Endothelial cell of umbilical vein (primary cell): ENCODE measurements around the gene CTTNBP2. TPM values are rescaled to one million over a fixed set of nuclear protein-coding genes. Genes with fewer than 3 reads are reported as not detected.

ENCODE experiments used
- BruUV-seq: library from RNA; stranded (reverse); fragments of 400-500 nt; replicated peaks from 2 replicates; lab custom pipeline; 2021; lab: Mats Ljungman, UMichigan
- CTCF ChIA-PET: fragments of 300-600, 350-600 bp; sonication (Branson Sonifier 250); formaldehyde crosslinking; loops from one replicate; lab custom pipeline; 2021; ENCODE audit warnings: antibody characterized with exemption, inconsistent platforms; lab: Charles Lee
- POLR2A ChIA-PET: fragments of 300-600, 350-600 bp; sonication (Branson Sonifier 250); formaldehyde crosslinking; loops from one replicate; lab custom pipeline; 2021; ENCODE audit warnings: antibody characterized with exemption, inconsistent platforms; lab: Charles Lee
- DNase-seq: peaks from one replicate; pipeline ENCODE4 v3.0.0-alpha.2; 2011; ENCODE audit warnings: low read depth, low spot score
- FAIRE-seq: peaks from 2 replicates; lab custom pipeline; 2011; peaks lifted over from hg19 to GRCh38; lab: Jason Lieb, UNC
- H2AFZ ChIP-seq: 2 replicates; pipeline ENCODE4 v1.6.0; 2012; ENCODE audit warnings: low read depth, low read length, control low read depth, inconsistent platforms
- H3K27ac ChIP-seq: 2 replicates; pipeline ENCODE4 v1.5.1; 2011; ENCODE audit warnings: low read depth, mild to moderate bottlenecking, control low read depth, low read length, moderate library complexity; ENCODE audit not compliant: insufficient read depth
- H3K27me3 ChIP-seq, 2 experiments: 2 replicates each; pipeline versions ENCODE4 v1.6.0 to v1.6.1; 2011; ENCODE audit warnings: low read length in 2 of 2, mixed read lengths in 1 of 2; ENCODE audit not compliant: control insufficient read depth in 2 of 2, insufficient read depth in 2 of 2
- H3K36me3 ChIP-seq, 2 experiments: 2 replicates in 1 of 2; 3 replicates in 1 of 2; pipeline ENCODE4 v1.5.1; 2011; ENCODE audit warnings: low read length in 2 of 2, mild to moderate bottlenecking in 1 of 2, moderate library complexity in 1 of 2; ENCODE audit not compliant: control insufficient read depth in 2 of 2, insufficient read depth in 2 of 2; ENCODE audit errors: extremely low read depth in 1 of 2
- H3K4me1 ChIP-seq: 3 replicates; pipeline ENCODE4 v1.5.1; 2011; ENCODE audit warnings: mild to moderate bottlenecking, low read length; ENCODE audit not compliant: control insufficient read depth, insufficient read depth; ENCODE audit errors: extremely low read depth
- H3K4me2 ChIP-seq: 2 replicates; pipeline ENCODE4 v1.6.1; 2011; ENCODE audit warnings: low read length, control low read depth, mixed read lengths; ENCODE audit not compliant: insufficient read depth
- H3K4me3 ChIP-seq, 3 experiments: fragments of 200-600 bp in 1 of 3; sonication (generic), shearing (Covaris generic) in 1 of 3; replicated peaks in 1 of 3; 2 replicates each; pipeline ENCODE4 v1.5.1; 2011 to 2016; ENCODE audit warnings: control low read depth in 3 of 3, low read length in 3 of 3, mild to moderate bottlenecking in 2 of 3, inconsistent platforms in 1 of 3, low read depth in 1 of 3, moderate library complexity in 1 of 3; ENCODE audit not compliant: insufficient read depth in 1 of 3
- H3K79me2 ChIP-seq: 2 replicates; pipeline ENCODE4 v1.6.0; 2012; ENCODE audit warnings: low read length, inconsistent platforms; ENCODE audit not compliant: control insufficient read depth, insufficient read depth
- H3K9ac ChIP-seq: replicated peaks from 2 replicates; pipeline ENCODE3; 2011; ENCODE audit warnings: low read length, control low read depth; ENCODE audit not compliant: insufficient read depth; ENCODE audit errors: extremely low read depth
- H3K9me1 ChIP-seq: replicated peaks from 3 replicates; pipeline ENCODE4 v1.6.0; 2011; ENCODE audit warnings: mild to moderate bottlenecking, low read length; ENCODE audit not compliant: control insufficient read depth, insufficient read depth; ENCODE audit errors: extremely low read depth
- H3K9me3 ChIP-seq: replicated peaks from 2 replicates; pipeline ENCODE4 v1.5.1; 2012; ENCODE audit warnings: low read length, inconsistent platforms; ENCODE audit not compliant: control insufficient read depth, insufficient read depth
- H4K20me1 ChIP-seq: replicated peaks from 2 replicates; pipeline ENCODE3; 2011; ENCODE audit warnings: mild to moderate bottlenecking, low read length; ENCODE audit not compliant: control insufficient read depth, insufficient read depth; ENCODE audit errors: extremely low read depth
- CTCF ChIP-seq, 2 donors: IDR thresholded peaks; 1 replicate in 1 of 2; 2 replicates in 1 of 2; pipeline ENCODE4 v1.5.1; 2011; ENCODE audit warnings: low read length in 2 of 2, mild to moderate bottlenecking in 2 of 2, moderate library complexity in 2 of 2, control low read depth in 1 of 2, inconsistent platforms in 1 of 2, low read depth in 1 of 2; ENCODE audit not compliant: insufficient read depth in 1 of 2; ENCODE audit errors: extremely low read depth in 1 of 2
- EZH2 ChIP-seq: IDR thresholded peaks from 2 replicates; pipeline ENCODE4 v1.6.1; 2012; ENCODE audit warnings: borderline replicate concordance, low read depth, mild to moderate bottlenecking, moderate library complexity, low read length, inconsistent platforms; ENCODE audit not compliant: severe bottlenecking
- FOS ChIP-seq: IDR thresholded peaks from 2 replicates; pipeline ENCODE4 v1.6.1; 2011; ENCODE audit warnings: mild to moderate bottlenecking, low read length, moderate library complexity, borderline replicate concordance; ENCODE audit not compliant: insufficient read depth
- GATA2 ChIP-seq: IDR thresholded peaks from 2 replicates; pipeline ENCODE4 v1.7.0; 2011; ENCODE audit warnings: low read depth, mild to moderate bottlenecking, moderate library complexity, mixed read lengths, low read length; ENCODE audit not compliant: insufficient read length, insufficient read depth
- JUN ChIP-seq: IDR thresholded peaks from 2 replicates; pipeline ENCODE4 v1.6.1; 2011; ENCODE audit warnings: borderline replicate concordance, low read depth; ENCODE audit not compliant: insufficient read length, insufficient read depth
- MAX ChIP-seq: IDR thresholded peaks from 2 replicates; pipeline ENCODE4 v1.6.1; 2011; ENCODE audit not compliant: insufficient read depth, insufficient read length
- MYC ChIP-seq: IDR thresholded peaks from one replicate; pipeline ENCODE4 v1.6.1; 2011; ENCODE audit warnings: mild to moderate bottlenecking, low read depth, low read length
- POLR2A ChIP-seq: IDR thresholded peaks from 2 replicates; pipeline ENCODE4 v1.6.1; 2012; ENCODE audit warnings: low read depth, mild to moderate bottlenecking, control low read depth, low read length
- POLR2AphosphoS5 ChIP-seq: IDR thresholded peaks from 2 replicates; pipeline ENCODE4 v1.6.1; 2012; ENCODE audit warnings: low read depth, mild to moderate bottlenecking, control low read depth, low read length, moderate library complexity; ENCODE audit not compliant: insufficient read depth
- dilution Hi-C: fragments of 300-500 bp; cut with MboI; formaldehyde crosslinking; loops from one replicate; pipeline ENCODE4 v1.15.0; 2019; ENCODE audit warnings: low sequenced_read_pairs; ENCODE audit not compliant: extremely low pct_ligation_motif_present
- intact Hi-C: fragments of 100-400 bp; cut with micrococcal nuclease; formaldehyde crosslinking; loops from one replicate; pipeline ENCODE4 v1.10.0; 2022
- polyA plus RNA-seq, 4 experiments: library from polyadenylated mRNA; depleted of rRNA in 3 of 4; stranded (reverse) in 3 of 4; unstranded in 1 of 4; fragments of >200 nt; gene quantifications; 2 replicates each; pipeline versions ENCODE4 v1.2.1 to v1.2.3, GENCODE V29; 2011 to 2012; ENCODE audit warnings: missing spikeins in 1 of 4
- total RNA-seq: library from RNA; stranded (reverse); gene quantifications from 2 replicates; pipeline ENCODE4 v1.2.3, GENCODE V29; 2021

CTTNBP2 gene
- total and polyA plus RNA-seq, 2 donors (not counting 3 experiments of a cell fraction or from before 2014, with no cell fraction given), result 0.08 to 0.35 TPM

- no peak for FAIRE-seq
- intact Hi-C loops, result no loop called here
- Histone ChIP-seq H3K27ac (no peak overlapping the region), H3K79me2 (no peaks in the 10 kb centered on the region), H3K9ac (no peak overlapping the region), H4K20me1 (no peaks in the 10 kb centered on the region), H3K4me1 (no peaks in the 10 kb centered on the region), H3K4me3 (no peak overlapping the region), H2AFZ (no peak overlapping the region), H3K36me3 (no peaks in the 10 kb centered on the region), H3K9me1 (no peaks in the 10 kb centered on the region), H3K27me3 (no peaks in the 10 kb centered on the region), H3K4me2 (no peak overlapping the region), H3K9me3 (no peaks in the 10 kb centered on the region)
- TF ChIP-seq JUN, result no peak
- no peak for TF ChIP-seq POLR2A
- no peak for TF ChIP-seq EZH2
- no peak for TF ChIP-seq GATA2
- no peak for TF ChIP-seq MAX
- no peak for TF ChIP-seq FOS
- TF ChIP-seq MYC, result no peak
- no peak for TF ChIP-seq CTCF (IDR thresholded peaks at IDR 0.05; ENCODE audit: extremely low read depth in 1 of 2, insufficient read depth in 1 of 2, low read depth in 1 of 2, low read length in 2 of 2)
- no peak for TF ChIP-seq POLR2AphosphoS5
- no TSS peak for BruUV-seq
- dilution Hi-C loops, result no loop called here
- POLR2A ChIA-PET, result no interaction called here
- DNase-seq, result no peak
- CTCF ChIA-PET, result no interaction called here
Observed at GRCh38 chr7:117741962-117742361, 131.3 kb downstream of the CTTNBP2 start.
